ENCODE data around the gene NACC2. TPM values are rescaled to one million over a fixed set of nuclear protein-coding genes. Genes with fewer than 3 reads are reported as not detected.

Gene NACC2
- total and polyA plus RNA-seq, 8 donors, result 3.6 to 29.5 (median 5.5) TPM

- H3K27ac ChIP-seq, result no peak overlapping the region
- no peak for DNase-seq
- no peak for TF ChIP-seq CTCF (IDR thresholded peaks at IDR 0.05)
- no peak overlapping the region for H3K4me3 ChIP-seq
- H3K4me1 ChIP-seq, result peaks cover 8 to 16% of the 10 kb centered on the region in 2 donors
- H3K36me3 ChIP-seq, result no peaks in the 10 kb centered on the region
- ATAC-seq, result no peak
- H3K9me3 ChIP-seq, result no peaks in the 10 kb centered on the region
- peaks cover 0 to 66% of the 10 kb centered on the region in 2 donors for H3K27me3 ChIP-seq
- intact Hi-C loops (cut with DNase I), result no loop called here
Observed at GRCh38 chr9:135985889-135986288, 109.2 kb downstream of the NACC2 start.

- H3K9me3 ChIP-seq, result no peaks in the 10 kb centered on the region
- DNase-seq (no peak), ATAC-seq (no peak)
- intact Hi-C loops (cut with DNase I), result no loop called here
- H3K36me3 ChIP-seq, result no peaks in the 10 kb centered on the region
- H3K27ac ChIP-seq, result no peak overlapping the region
- H3K4me3 ChIP-seq, result no peak overlapping the region
- H3K27me3 ChIP-seq, result peaks cover 0 to 69% of the 10 kb centered on the region in 2 donors
- TF ChIP-seq CTCF (IDR thresholded peaks at IDR 0.05), result no peak
- peaks cover 7 to 13% of the 10 kb centered on the region in 2 donors for H3K4me1 ChIP-seq
Observed at GRCh38 chr9:135985459-135985774, 109.7 kb downstream of the NACC2 start.

GRCh38 chr9:135984072-135984710, 110.9 kb downstream of the NACC2 start:
- Histone ChIP-seq H3K27me3 (peaks cover 0 to 69% of the 10 kb centered on the region in 2 donors), H3K4me3 (no peak overlapping the region), H3K27ac (no peak overlapping the region), H3K36me3 (no peaks in the 10 kb centered on the region), H3K9me3 (no peaks in the 10 kb centered on the region), H3K4me1 (peaks cover 0 to 8% of the 10 kb centered on the region in 2 donors)
- intact Hi-C loops (cut with DNase I), result no loop called here
- no peak for DNase-seq
- ATAC-seq, result no peak
- no peak for TF ChIP-seq CTCF (IDR thresholded peaks at IDR 0.05)

GRCh38 chr9:135983208-135984071, 111.6 kb downstream of the NACC2 start:
- H3K27me3 ChIP-seq, result peaks cover 0 to 71% of the 10 kb centered on the region in 2 donors
- DNase-seq (no peak), ATAC-seq (no peak)
- no peaks in the 10 kb centered on the region for H3K9me3 ChIP-seq
- H3K4me1 ChIP-seq, result peaks cover 0 to 13% of the 10 kb centered on the region in 2 donors
- intact Hi-C loops (cut with DNase I), result no loop called here
- H3K36me3 ChIP-seq, result no peaks in the 10 kb centered on the region
- TF ChIP-seq CTCF (IDR thresholded peaks at IDR 0.05), result no peak
- no peak overlapping the region for H3K4me3 ChIP-seq
- no peak overlapping the region for H3K27ac ChIP-seq

GRCh38 chr9:135982499-135983207, 112.4 kb downstream of the NACC2 start:
- Histone ChIP-seq H3K27ac (no peak overlapping the region), H3K36me3 (no peaks in the 10 kb centered on the region), H3K4me1 (peaks cover 0 to 13% of the 10 kb centered on the region in 2 donors), H3K9me3 (no peaks in the 10 kb centered on the region), H3K4me3 (no peak overlapping the region), H3K27me3 (peaks cover 0 to 66% of the 10 kb centered on the region in 2 donors)
- DNase-seq (peak in 1 of 4 donors; percentile 79), ATAC-seq (no peak)
- TF ChIP-seq CTCF (IDR thresholded peaks at IDR 0.05), result no peak
- intact Hi-C loops (cut with DNase I), result no loop called here

All from left lung (tissue), 10 donors.